ENCODE measurements around the gene ENO3.

GRCh38 chr17:4971826-4972225 lies 20.9 kb downstream of the ENO3 start:
- TF ChIP-seq POLR2A (IDR thresholded peaks at IDR 0.05), result no peak
- TF ChIP-seq, protein P1, sequence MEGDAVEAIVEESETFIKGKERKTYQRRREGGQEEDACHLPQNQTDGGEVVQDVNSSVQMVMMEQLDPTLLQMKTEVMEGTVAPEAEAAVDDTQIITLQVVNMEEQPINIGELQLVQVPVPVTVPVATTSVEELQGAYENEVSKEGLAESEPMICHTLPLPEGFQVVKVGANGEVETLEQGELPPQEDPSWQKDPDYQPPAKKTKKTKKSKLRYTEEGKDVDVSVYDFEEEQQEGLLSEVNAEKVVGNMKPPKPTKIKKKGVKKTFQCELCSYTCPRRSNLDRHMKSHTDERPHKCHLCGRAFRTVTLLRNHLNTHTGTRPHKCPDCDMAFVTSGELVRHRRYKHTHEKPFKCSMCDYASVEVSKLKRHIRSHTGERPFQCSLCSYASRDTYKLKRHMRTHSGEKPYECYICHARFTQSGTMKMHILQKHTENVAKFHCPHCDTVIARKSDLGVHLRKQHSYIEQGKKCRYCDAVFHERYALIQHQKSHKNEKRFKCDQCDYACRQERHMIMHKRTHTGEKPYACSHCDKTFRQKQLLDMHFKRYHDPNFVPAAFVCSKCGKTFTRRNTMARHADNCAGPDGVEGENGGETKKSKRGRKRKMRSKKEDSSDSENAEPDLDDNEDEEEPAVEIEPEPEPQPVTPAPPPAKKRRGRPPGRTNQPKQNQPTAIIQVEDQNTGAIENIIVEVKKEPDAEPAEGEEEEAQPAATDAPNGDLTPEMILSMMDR (IDR thresholded peaks at IDR 0.05), result no peak

All from esophagus squamous epithelium (tissue), 4 donors.